H1 (cell line): ENCODE measurements around the gene PARS2. TPM values are rescaled to one million over a fixed set of nuclear protein-coding genes. Genes with fewer than 3 reads are reported as not detected.

Experiments
- BCL11A ChIP-seq, 2 experiments: IDR thresholded peaks; one replicate each; pipeline ENCODE4 v1.6.1; 2011; ENCODE audit warnings: low read depth in 2 of 2, low read length in 2 of 2, mild to moderate bottlenecking in 2 of 2
- CBX5 ChIP-seq: fragments of 300-800, 300-1000 bp; sonication (generic); IDR thresholded peaks from 2 replicates; pipeline ENCODE4 v1.7.1; 2016; ENCODE audit warnings: antibody characterized with exemption, low read length, low read depth
- CHD1 ChIP-seq: IDR thresholded peaks from 2 replicates; pipeline ENCODE4 v1.6.1; 2012; ENCODE audit warnings: low read depth, low read length, improper control_type of control experiment
- CTBP2 ChIP-seq: IDR thresholded peaks from 2 replicates; pipeline ENCODE4 v1.7.0; 2011; ENCODE audit warnings: borderline replicate concordance, mild to moderate bottlenecking, moderate library complexity, mixed read lengths, low read length; ENCODE audit not compliant: insufficient read depth, insufficient read length
- EGR1 ChIP-seq: IDR thresholded peaks from 2 replicates; pipeline ENCODE4 v1.6.1; 2011; ENCODE audit warnings: low read depth, low read length, borderline replicate concordance
- HDAC2 ChIP-seq, 2 experiments: fragments of 300-600 bp in 1 of 2; sonication (generic) in 1 of 2; IDR thresholded peaks; 2 replicates each; pipeline ENCODE4 v1.6.1; 2011 to 2012; ENCODE audit warnings: low read depth in 2 of 2, low read length in 2 of 2, mild to moderate bottlenecking in 2 of 2, moderate library complexity in 2 of 2, borderline replicate concordance in 1 of 2, inconsistent platforms in 1 of 2
- KDM5A ChIP-seq: fragments of 200-600 bp; IDR thresholded peaks from 2 replicates; pipeline ENCODE4 v1.7.1; 2012; ENCODE audit warnings: mild to moderate bottlenecking, low read length, inconsistent platforms, mixed read lengths
- MAFK ChIP-seq: IDR thresholded peaks from 2 replicates; pipeline ENCODE4 v1.6.1; 2012; ENCODE audit warnings: low read depth, mild to moderate bottlenecking, improper control_type of control experiment, low read length
- POU5F1 ChIP-seq: IDR thresholded peaks from 2 replicates; pipeline ENCODE4 v1.6.1; 2011; ENCODE audit warnings: low read depth, mild to moderate bottlenecking, low read length, moderate library complexity
- RAD21 ChIP-seq, 2 experiments: IDR thresholded peaks in 1 of 2; conservative IDR thresholded peaks in 1 of 2; 2 replicates each; pipeline ENCODE4 v1.6.1; 2011; ENCODE audit warnings: low read depth in 2 of 2, low read length in 2 of 2, improper control_type of control experiment in 1 of 2, inconsistent platforms in 1 of 2, mild to moderate bottlenecking in 1 of 2, moderate library complexity in 1 of 2
- RBBP5 ChIP-seq: IDR thresholded peaks from 2 replicates; pipeline ENCODE4 v1.7.1; 2012; ENCODE audit warnings: low read depth, mild to moderate bottlenecking, inconsistent platforms, low read length, moderate library complexity, borderline replicate concordance
- RFX5 ChIP-seq: IDR thresholded peaks from 2 replicates; pipeline ENCODE4 v1.6.1; 2011; ENCODE audit warnings: low read depth, low read length, improper control_type of control experiment, borderline replicate concordance
- SIN3A ChIP-seq, 2 experiments: IDR thresholded peaks in 1 of 2; conservative IDR thresholded peaks in 1 of 2; 2 replicates each; pipeline ENCODE4 v1.6.1; 2011 to 2012; ENCODE audit warnings: low read length in 2 of 2, improper control_type of control experiment in 1 of 2, low read depth in 1 of 2, mild to moderate bottlenecking in 1 of 2
- SIRT6 ChIP-seq: IDR thresholded peaks from one replicate; pipeline ENCODE4 v1.7.1; 2012; ENCODE audit warnings: low read length, inconsistent platforms
- SIX5 ChIP-seq: IDR thresholded peaks from 2 replicates; pipeline ENCODE4 v1.6.1; 2011; ENCODE audit warnings: mild to moderate bottlenecking, low read depth, low read length
- SP4 ChIP-seq: IDR thresholded peaks from 2 replicates; pipeline ENCODE4 v1.6.1; 2012; ENCODE audit warnings: low read length, inconsistent platforms
- SUZ12 ChIP-seq: fragments of 200-600 bp; sonication (generic); IDR thresholded peaks from 2 replicates; pipeline ENCODE4 v1.6.1; 2012; ENCODE audit warnings: mild to moderate bottlenecking, inconsistent platforms, low read length, moderate library complexity, mixed read lengths
- TAF1 ChIP-seq: IDR thresholded peaks from 2 replicates; pipeline ENCODE4 v1.6.1; 2011; ENCODE audit warnings: mild to moderate bottlenecking, low read depth, low read length
- TAF7 ChIP-seq: optimal IDR thresholded peaks from 2 replicates; pipeline ENCODE3; 2011; ENCODE audit warnings: low read depth, mild to moderate bottlenecking, inconsistent platforms, low read length, moderate library complexity, borderline replicate concordance
- TCF12 ChIP-seq: IDR thresholded peaks from 2 replicates; pipeline ENCODE4 v1.6.1; 2011; ENCODE audit warnings: low read depth, mild to moderate bottlenecking, low read length
- polyA plus RNA-seq, 7 experiments: library from polyadenylated mRNA; depleted of rRNA in 3 of 7; stranded (reverse) in 5 of 7; unstranded in 2 of 7; fragments of >200 nt in 5 of 7; fragments of 200-250 nt in 2 of 7; gene quantifications; 1 replicate in 5 of 7; 2 replicates in 1 of 7; 4 replicates in 1 of 7; pipeline versions ENCODE4 v1.2.1 to v1.2.3, GENCODE V29; 2011 to 2013; ENCODE audit warnings: missing spikeins in 2 of 7, mixed read lengths in 2 of 7
- total RNA-seq: library from RNA; stranded (reverse); fragmentation: NEBNext Ultra II Directional; extraction: Animal tissue kit (Norgen Biotek cat#: 25700); gene quantifications from 2 replicates; pipeline ENCODE4 v1.2.1, GENCODE V29; 2021
- TF ChIP-seq, protein P1 (sequence below), 3 experiments: IDR thresholded peaks; 1 replicate in 2 of 3; 2 replicates in 1 of 3; pipeline versions ENCODE4 v1.5.1 to v1.6.1; 2011; ENCODE audit warnings: low read length in 3 of 3, mild to moderate bottlenecking in 3 of 3, inconsistent platforms in 2 of 3, low read depth in 1 of 3, moderate library complexity in 1 of 3; ENCODE audit not compliant: insufficient read depth in 1 of 3; ENCODE audit errors: control extremely low read depth in 1 of 3

The PARS2 gene
- total and polyA plus RNA-seq, 2 of the 8 experiments (the other 6 are each of a cell fraction or from before 2014, with no cell fraction given): 8.9 to 10.0 TPM

DNA sequence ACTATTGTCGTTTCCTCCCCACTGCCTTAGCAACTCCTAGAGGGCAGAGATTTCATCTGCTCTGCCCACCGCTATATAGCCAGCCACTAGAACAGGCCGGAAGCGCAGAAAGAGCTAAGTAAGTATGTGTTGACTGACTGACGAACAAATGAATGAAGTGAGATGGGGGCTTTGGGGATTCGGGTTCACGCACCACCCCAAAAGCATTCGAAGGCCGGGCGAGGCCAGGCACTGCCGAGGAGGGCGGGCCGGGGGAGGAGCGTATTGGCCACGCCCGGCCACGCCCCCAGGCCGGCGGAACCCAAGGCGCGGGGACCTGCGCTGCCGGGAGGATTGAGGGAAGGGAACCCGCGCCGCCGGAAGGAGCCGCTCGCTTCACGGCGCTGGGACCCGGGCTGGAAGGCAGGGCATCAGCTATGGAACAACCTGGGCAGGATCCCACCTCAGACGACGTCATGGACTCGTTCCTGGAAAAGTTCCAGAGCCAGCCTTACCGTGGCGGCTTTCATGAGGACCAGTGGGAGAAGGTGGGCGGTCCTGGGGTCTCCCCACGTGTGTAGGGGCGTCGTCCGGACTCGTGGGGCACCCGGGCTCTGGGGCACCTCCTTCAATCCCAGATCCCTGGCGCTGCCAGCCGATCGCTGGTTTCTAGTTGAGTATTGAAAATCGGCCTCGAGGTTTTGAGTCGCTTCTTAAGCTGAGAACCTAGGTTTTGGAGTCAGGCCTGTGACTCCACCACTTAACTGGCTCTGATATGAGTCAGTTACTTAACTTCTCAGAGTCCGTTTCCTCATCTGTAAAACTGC, 48.6 kb downstream of the PARS2 start, which contains the start of gene TTC4 (continued):
- TF ChIP-seq RFX5 (no peak), SP4 (peak; percentile 98), SIRT6 (no peak), CBX5 (no peak), SIX5 (peak; percentile 24; the same call in 1 of the 2 replicates), BCL11A (IDR thresholded peaks at IDR 0.05; ENCODE audit: low read depth in 2 of 2, low read length in 2 of 2) (no peak), SIN3A (conservative IDR thresholded peaks at IDR 0.05 in 1 of 2, IDR thresholded peaks at IDR 0.05 in 1 of 2; ENCODE audit: low read depth in 1 of 2, low read length in 2 of 2) (peak; percentile 65 to 89; a peak in 2 of 4 replicates), CHD1 (no peak), CTBP2 (no peak), EGR1 (peak; percentile 76), TCF12 (no peak), TAF1 (peak; percentile 95), MAFK (no peak), HDAC2 (IDR thresholded peaks at IDR 0.05; ENCODE audit: borderline replicate concordance in 1 of 2, low read depth in 2 of 2, low read length in 2 of 2) (peak in 1 of 2 experiments; percentile 32; a peak in 1 of 4 replicates), TAF7 (peak; percentile 80), POU5F1 (no peak), RAD21 (IDR thresholded peaks at IDR 0.05 in 1 of 2, conservative IDR thresholded peaks at IDR 0.05 in 1 of 2; ENCODE audit: low read depth in 2 of 2, low read length in 2 of 2) (peak; percentile 14 to 17; a peak in 1 of 4 replicates), RBBP5 (peak; percentile 81), SUZ12 (no peak), KDM5A (peak; percentile 78)
- TF ChIP-seq, protein P1, sequence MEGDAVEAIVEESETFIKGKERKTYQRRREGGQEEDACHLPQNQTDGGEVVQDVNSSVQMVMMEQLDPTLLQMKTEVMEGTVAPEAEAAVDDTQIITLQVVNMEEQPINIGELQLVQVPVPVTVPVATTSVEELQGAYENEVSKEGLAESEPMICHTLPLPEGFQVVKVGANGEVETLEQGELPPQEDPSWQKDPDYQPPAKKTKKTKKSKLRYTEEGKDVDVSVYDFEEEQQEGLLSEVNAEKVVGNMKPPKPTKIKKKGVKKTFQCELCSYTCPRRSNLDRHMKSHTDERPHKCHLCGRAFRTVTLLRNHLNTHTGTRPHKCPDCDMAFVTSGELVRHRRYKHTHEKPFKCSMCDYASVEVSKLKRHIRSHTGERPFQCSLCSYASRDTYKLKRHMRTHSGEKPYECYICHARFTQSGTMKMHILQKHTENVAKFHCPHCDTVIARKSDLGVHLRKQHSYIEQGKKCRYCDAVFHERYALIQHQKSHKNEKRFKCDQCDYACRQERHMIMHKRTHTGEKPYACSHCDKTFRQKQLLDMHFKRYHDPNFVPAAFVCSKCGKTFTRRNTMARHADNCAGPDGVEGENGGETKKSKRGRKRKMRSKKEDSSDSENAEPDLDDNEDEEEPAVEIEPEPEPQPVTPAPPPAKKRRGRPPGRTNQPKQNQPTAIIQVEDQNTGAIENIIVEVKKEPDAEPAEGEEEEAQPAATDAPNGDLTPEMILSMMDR (IDR thresholded peaks at IDR 0.05; ENCODE audit: control extremely low read depth in 1 of 3, insufficient read depth in 1 of 3, low read depth in 1 of 3, low read length in 3 of 3): no peak
